ENCODE measurements around the gene LYZ.
A peak's percentile ranks its signal among the peaks of the same experiment; 100 is the strongest.

The LYZ gene

DNA sequence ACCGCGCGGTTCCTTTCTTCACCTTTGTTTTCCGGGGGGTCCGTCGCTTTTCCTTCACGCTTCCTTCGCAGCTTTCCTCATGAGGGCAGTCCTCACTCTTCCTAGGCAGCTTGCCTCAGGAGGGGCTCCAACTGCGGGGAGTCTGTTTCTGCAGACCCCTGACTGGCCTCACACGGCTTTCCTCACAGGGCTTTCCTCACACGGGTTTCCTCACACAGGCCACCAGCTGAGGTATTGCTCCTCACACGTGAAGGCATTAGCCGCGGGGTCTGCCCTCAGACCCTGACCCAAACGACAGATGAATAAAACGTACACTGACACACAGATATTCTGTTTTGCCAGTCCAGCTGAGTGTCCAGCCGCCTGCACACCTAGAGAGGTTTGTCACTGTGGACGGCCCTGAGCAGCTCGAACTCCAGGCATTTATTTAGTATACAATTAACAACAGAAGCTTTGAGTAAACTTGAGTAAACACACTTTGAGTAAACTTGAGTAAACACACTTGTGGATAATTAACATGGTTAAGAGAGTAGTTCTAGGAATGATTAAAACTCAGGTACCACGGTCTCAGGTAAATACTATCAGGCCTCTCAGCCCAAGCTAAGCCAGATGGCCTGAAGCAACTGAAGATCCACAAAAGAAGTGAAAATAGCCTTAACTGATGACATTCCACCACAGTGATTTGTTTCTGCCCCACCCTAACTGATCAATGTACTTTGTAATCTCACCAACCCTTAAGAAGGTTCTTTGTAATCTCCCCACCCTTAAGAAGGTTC is 16.1 kb upstream of the LYZ start:
- H3K4me1 Mint-ChIP-seq (ENCODE audit: low read depth) = peaks cover 16% of the 10 kb centered on the region
- H3K9me3 Mint-ChIP-seq = no peaks in the 10 kb centered on the region
- peaks cover 26% of the 10 kb centered on the region for H3K27me3 Mint-ChIP-seq (ENCODE audit: low read depth)
- peak overlapping the region; percentile 72 for H3K4me3 Mint-ChIP-seq
- H3K27ac Mint-ChIP-seq = peak overlapping the region; percentile 47
- H3K36me3 Mint-ChIP-seq (ENCODE audit: low read depth) = no peaks in the 10 kb centered on the region

DNA sequence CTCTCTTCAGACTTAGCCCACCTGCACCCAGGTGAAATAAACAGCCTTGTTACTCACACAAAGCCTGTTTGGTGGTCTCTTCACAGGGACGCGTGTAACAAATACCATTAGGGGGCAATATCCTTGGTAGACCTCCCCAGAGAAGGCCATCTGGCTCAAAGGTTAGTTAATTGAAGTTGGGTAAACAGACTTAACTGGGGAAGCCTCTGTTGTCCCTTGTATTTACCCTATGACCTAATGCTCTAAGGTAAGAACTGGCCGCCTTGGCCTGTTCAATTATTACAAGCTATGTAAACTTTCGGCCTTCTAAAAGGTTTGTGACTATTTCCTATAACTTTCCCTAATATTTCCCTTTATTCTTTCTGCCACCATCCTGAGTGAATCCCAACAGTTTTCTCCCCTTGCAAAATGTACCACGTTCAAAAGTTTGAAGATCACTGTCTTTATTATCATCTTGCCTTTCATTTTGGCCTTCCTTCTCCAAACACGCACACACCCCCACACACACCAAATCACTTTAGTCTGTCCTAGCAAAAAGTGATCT is 15.3 kb upstream of the LYZ start:
- Mint-ChIP-seq H3K36me3 (ENCODE audit: low read depth) (no peaks in the 10 kb centered on the region), H3K27me3 (ENCODE audit: low read depth) (peaks cover 26% of the 10 kb centered on the region), H3K4me1 (ENCODE audit: low read depth) (peaks cover 16% of the 10 kb centered on the region), H3K9me3 (no peaks in the 10 kb centered on the region), H3K4me3 (no peak overlapping the region), H3K27ac (no peak overlapping the region)

DNA sequence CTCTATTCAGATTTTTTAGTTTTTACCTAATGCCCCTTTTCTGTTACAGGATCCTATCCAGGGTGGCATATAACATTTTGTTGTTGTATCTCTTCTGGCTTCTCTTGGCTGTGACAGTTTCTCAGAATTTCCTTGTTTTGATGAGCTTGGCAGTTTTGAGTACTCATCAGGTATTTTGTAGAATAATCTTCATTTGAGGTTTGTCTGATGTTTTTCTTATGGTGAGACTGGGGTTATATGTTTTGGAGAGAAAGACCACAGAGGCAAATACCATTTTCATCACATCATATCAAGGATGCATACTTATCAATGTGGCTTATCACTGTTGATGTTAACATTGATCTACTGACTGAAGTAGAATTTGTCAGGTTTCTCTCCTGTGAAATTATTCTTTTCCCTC is 14.0 kb upstream of the LYZ start:
- Mint-ChIP-seq H3K36me3 (ENCODE audit: low read depth) (no peaks in the 10 kb centered on the region), H3K9me3 (no peaks in the 10 kb centered on the region), H3K27ac (peak overlapping the region; percentile 67), H3K27me3 (ENCODE audit: low read depth) (peaks cover 21% of the 10 kb centered on the region), H3K4me3 (peak overlapping the region; percentile 36), H3K4me1 (ENCODE audit: low read depth) (peaks cover 16% of the 10 kb centered on the region)

DNA sequence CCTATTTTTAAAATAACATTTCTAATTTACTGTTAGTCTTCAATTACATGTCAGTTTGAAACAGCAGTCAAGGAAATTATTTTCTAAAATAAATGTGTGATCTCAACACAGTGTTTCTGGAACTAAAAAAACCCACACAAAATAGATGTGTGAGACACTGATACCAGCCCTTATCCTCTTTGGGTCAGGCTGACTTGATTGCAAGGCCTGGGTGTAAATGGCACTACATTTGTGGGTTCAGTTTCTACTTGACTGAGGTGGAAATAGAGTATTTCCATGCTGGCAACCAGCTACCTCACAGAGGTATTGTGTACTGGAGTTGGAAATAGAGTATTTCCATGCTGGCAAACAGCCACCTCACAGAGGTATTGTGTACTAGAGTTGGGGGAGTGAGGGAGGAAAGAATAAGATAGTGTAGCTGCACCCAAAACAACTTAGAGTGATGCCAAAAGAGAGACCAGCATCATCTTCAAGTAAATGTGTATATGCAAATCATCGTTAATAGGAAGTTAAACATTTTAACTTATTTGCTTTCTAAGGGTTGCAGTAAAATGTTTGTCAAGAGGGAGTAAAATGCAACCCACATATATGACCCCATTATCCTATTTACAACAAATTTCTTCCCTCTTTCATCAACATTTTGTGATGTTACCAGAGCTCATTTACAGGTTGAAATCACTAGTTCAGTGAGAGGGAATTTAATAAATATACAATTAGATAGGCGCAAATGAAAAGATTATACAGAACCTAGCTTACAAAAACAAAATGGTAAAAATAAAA is 10.7 kb upstream of the LYZ start:
- H3K36me3 Mint-ChIP-seq (ENCODE audit: low read depth) = no peaks in the 10 kb centered on the region
- H3K27ac Mint-ChIP-seq = no peak overlapping the region
- H3K27me3 Mint-ChIP-seq (ENCODE audit: low read depth) = peaks cover 17% of the 10 kb centered on the region
- no peak overlapping the region for H3K4me3 Mint-ChIP-seq
- H3K4me1 Mint-ChIP-seq (ENCODE audit: low read depth) = peaks cover 8% of the 10 kb centered on the region
- no peaks in the 10 kb centered on the region for H3K9me3 Mint-ChIP-seq

DNA sequence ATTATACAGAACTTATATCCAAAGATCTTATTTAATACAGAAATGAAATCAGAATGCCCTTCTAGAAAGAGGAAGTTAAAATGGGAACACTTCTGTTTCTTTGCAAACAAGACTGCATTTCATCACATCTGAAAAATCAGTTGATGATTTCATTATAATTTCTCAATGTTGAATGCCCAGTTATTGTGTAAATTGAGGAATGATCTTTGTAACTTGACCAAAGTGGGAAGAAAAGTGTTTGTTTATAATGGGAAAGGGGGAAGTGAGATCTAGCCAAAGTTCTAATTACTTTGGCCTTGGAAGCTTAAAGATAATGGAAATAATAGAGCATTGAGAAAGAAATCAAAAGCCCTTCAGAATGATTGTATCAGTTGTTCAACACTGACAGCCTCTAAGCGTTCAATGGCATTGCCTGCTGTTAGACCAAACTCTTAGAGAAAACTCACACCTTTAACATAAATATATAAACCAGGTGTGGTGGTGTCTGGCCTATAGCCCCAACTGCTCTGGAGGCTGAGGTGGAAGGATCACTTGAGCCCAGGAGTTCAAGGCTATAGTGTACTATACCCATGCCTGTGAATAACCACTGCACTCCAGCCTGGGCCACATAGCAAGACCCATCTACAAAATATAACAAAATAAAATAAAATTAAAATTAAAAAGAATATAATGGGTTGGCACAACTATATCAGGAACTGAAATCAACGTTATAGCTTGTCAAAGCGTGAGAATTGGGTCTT is 9.9 kb upstream of the LYZ start:
- Mint-ChIP-seq H3K4me3 (no peak overlapping the region), H3K27me3 (ENCODE audit: low read depth) (peaks cover 19% of the 10 kb centered on the region), H3K4me1 (ENCODE audit: low read depth) (peaks cover 7% of the 10 kb centered on the region), H3K27ac (no peak overlapping the region), H3K9me3 (no peaks in the 10 kb centered on the region), H3K36me3 (ENCODE audit: low read depth) (no peaks in the 10 kb centered on the region)

DNA sequence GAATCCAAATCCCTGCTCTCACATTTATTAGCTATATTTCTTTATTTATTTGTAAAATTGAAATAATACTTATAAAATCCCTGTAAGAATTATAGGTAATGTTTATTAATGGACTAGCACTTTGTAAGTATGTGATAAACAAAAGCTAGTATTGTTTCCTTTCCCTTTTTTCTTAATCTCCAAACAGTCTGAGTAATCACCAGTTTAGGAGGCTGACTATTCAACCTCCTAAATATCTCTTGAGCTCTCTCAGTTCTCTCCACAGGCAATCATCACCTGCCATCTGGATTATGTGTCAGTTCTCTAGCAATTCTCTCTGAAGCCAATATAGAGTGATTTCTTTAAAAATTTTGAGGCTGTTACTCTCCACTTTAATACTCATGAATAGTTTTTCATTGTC is 9.2 kb upstream of the LYZ start:
- peaks cover 20% of the 10 kb centered on the region for H3K27me3 Mint-ChIP-seq (ENCODE audit: low read depth)
- H3K36me3 Mint-ChIP-seq (ENCODE audit: low read depth) = no peaks in the 10 kb centered on the region
- no peaks in the 10 kb centered on the region for H3K9me3 Mint-ChIP-seq
- H3K4me3 Mint-ChIP-seq = no peak overlapping the region
- H3K4me1 Mint-ChIP-seq (ENCODE audit: low read depth) = peaks cover 6% of the 10 kb centered on the region
- no peak overlapping the region for H3K27ac Mint-ChIP-seq

DNA sequence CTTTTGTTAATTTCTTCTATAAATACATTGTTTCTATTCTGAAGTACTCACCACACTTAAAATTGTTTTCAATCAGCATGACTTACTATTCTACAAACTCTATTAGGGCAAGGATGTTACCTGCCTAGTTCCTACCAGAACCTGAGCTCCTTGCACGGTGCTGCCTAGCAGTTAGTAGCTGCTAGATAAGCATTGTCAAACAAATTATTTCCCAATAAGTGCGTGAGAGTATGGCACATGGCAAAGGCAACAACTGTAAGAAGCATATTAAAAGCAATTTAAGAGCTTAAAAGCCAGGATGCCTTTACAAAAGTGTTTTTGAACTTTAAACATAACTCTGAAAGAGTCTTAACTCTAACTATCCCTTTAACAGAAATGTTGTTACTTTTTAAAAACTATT is 8.2 kb upstream of the LYZ start:
- peaks cover under 1% of the 10 kb centered on the region for H3K4me1 Mint-ChIP-seq (ENCODE audit: low read depth)
- peaks cover 13% of the 10 kb centered on the region for H3K27me3 Mint-ChIP-seq (ENCODE audit: low read depth)
- H3K9me3 Mint-ChIP-seq = no peaks in the 10 kb centered on the region
- no peak overlapping the region for H3K27ac Mint-ChIP-seq
- H3K36me3 Mint-ChIP-seq (ENCODE audit: low read depth) = no peaks in the 10 kb centered on the region
- no peak overlapping the region for H3K4me3 Mint-ChIP-seq

DNA sequence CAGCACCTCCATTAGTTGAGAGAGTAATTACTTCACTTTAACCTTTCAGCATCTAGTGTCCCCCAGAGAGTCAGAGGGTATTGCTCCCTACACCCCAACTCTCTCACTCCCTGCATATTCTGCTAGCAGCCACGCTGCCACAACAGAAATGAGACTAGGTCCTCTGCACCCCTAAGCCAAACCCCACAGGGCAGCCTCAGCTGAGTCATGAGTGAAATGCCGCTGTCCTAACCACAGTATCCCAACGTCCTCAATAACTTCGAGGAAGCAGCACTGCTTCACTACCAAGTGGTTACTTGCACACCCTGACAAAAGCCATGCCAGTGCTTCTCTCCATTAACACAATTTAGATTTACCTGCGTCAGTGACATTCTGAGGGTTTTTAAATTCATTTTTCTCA is 6.9 kb upstream of the LYZ start:
- H3K36me3 Mint-ChIP-seq (ENCODE audit: low read depth) = no peaks in the 10 kb centered on the region
- H3K4me3 Mint-ChIP-seq = no peak overlapping the region
- H3K9me3 Mint-ChIP-seq = no peaks in the 10 kb centered on the region
- no peak overlapping the region for H3K27ac Mint-ChIP-seq
- peaks cover 12% of the 10 kb centered on the region for H3K27me3 Mint-ChIP-seq (ENCODE audit: low read depth)
- no peaks in the 10 kb centered on the region for H3K4me1 Mint-ChIP-seq (ENCODE audit: low read depth)

DNA sequence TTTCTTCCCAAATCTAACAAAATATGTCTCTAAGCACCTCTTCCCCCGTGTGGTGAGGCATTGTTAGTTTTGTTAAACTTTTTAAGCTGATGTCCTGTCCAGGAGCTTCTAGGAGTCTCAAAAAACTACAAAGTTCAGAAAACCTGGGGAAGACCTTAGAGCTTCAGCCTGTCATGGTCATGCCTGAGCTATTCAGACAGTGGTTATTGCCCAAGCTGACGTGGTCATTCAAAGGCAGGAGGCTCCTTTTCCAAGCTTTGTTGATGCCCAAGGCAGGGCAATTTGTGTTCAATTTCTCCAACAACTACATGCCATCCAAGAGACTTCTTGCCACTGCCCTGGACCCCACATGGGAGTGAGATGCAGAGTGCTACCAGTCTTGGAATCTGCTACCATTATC is 5.8 kb upstream of the LYZ start:
- Mint-ChIP-seq H3K27ac (no peak overlapping the region), H3K27me3 (ENCODE audit: low read depth) (peaks cover 8% of the 10 kb centered on the region), H3K4me3 (no peak overlapping the region), H3K9me3 (no peaks in the 10 kb centered on the region), H3K36me3 (ENCODE audit: low read depth) (no peaks in the 10 kb centered on the region), H3K4me1 (ENCODE audit: low read depth) (no peaks in the 10 kb centered on the region)

DNA sequence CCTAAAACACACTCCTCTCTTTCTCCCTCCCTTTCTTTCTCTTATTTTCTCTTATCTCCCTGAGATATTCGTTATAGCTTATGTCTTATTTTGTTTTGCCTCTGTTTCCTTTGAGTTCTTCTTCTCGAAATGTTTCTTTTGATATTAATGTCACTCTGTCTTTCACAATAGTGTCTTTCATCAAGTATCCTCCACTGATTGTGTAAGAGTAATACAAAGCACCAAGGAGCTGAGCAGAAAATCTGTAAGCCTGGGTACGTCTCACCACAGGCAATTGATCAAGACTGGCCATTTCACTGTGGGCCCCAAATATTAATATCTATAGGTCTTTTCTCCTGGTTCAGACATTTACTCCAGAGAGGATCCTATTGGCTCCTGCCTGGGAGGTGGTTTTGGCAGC is 4.8 kb upstream of the LYZ start:
- no peaks in the 10 kb centered on the region for H3K9me3 Mint-ChIP-seq
- H3K36me3 Mint-ChIP-seq (ENCODE audit: low read depth) = no peaks in the 10 kb centered on the region
- H3K4me1 Mint-ChIP-seq (ENCODE audit: low read depth) = peaks cover 3% of the 10 kb centered on the region
- no peak overlapping the region for H3K27ac Mint-ChIP-seq
- no peak overlapping the region for H3K4me3 Mint-ChIP-seq
- H3K27me3 Mint-ChIP-seq (ENCODE audit: low read depth) = peaks cover 10% of the 10 kb centered on the region

DNA sequence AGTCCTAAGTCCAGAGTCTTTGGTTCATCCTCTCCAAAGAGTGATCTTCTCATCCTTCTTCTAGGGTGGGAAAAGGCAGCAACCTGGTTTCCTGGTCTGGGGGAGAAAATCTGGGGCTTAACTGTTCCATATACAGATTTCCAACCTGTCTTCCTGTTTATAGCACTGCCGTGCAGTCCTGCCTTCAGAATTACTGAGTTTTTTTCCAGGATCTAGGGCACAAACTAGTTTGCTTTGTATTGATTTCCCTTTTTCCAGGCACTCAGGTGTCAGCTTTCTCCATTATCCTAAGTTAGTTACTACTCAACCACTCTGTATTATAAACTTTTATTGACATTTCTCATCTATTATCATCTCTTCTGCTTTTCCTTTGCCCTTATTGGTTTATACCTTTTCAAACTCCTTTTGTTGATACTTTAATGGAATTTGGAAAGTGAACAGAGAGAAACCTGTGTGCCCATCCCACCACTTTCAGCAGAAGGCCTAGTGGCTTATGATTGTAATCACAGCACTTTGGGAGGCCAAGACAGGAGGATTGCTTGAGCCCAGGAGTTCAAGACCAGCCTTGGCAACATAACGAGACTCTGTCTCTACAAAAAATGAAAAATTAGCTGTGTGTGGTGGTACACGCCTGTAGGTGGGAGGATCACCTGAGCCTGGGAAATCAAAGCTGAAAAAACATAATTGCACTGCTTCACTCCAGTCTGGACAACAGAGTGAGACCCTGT is 4.1 kb upstream of the LYZ start:
- H3K4me3 Mint-ChIP-seq = no peak overlapping the region
- no peaks in the 10 kb centered on the region for H3K9me3 Mint-ChIP-seq
- H3K27ac Mint-ChIP-seq = no peak overlapping the region
- peaks cover 11% of the 10 kb centered on the region for H3K27me3 Mint-ChIP-seq (ENCODE audit: low read depth)
- H3K4me1 Mint-ChIP-seq (ENCODE audit: low read depth) = peaks cover 3% of the 10 kb centered on the region
- no peaks in the 10 kb centered on the region for H3K36me3 Mint-ChIP-seq (ENCODE audit: low read depth)

DNA sequence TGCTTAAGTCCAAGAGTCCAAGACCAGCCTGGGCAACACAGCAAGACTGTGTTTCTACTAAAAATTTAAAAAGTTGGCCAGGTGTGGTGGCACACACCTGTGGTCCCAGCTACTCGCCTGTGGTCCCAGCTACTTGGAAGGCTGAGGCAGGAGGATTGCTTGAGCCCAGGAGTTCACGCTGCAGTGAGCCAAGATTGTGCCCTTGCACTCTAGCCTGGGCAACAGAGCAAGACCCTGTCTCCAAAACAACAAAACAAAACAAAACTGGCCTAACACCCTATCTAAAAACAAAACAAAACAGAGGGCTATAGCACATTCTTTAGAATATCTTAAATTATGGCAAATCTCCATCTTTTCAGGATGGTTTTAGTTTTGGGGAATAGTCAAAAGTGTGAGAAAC is 3.1 kb upstream of the LYZ start:
- Mint-ChIP-seq H3K27me3 (ENCODE audit: low read depth) (peaks cover 11% of the 10 kb centered on the region), H3K36me3 (ENCODE audit: low read depth) (no peaks in the 10 kb centered on the region), H3K9me3 (no peaks in the 10 kb centered on the region), H3K4me3 (no peak overlapping the region), H3K4me1 (ENCODE audit: low read depth) (peaks cover 3% of the 10 kb centered on the region), H3K27ac (no peak overlapping the region)

DNA sequence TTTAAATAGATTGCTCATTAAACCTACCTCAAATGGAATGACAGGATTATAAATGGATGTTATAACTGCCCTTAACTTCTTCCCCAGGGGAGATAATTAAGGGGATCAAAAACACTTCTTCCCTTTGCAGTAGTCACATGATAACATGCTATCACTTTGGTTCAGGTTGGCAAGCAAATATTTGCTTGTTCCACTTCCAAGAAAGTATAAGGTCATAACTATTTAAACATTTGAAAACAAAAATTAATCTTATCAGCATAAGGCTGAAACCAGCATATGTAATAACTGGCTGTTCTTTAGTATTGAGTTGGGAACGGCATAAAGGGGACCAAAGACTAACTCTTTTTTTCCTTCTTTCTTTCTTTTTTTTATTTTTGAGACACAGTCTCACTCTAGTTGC is 2.4 kb upstream of the LYZ start:
- H3K27me3 Mint-ChIP-seq (ENCODE audit: low read depth) = peaks cover 11% of the 10 kb centered on the region
- H3K9me3 Mint-ChIP-seq = no peaks in the 10 kb centered on the region
- H3K27ac Mint-ChIP-seq = no peak overlapping the region

DNA sequence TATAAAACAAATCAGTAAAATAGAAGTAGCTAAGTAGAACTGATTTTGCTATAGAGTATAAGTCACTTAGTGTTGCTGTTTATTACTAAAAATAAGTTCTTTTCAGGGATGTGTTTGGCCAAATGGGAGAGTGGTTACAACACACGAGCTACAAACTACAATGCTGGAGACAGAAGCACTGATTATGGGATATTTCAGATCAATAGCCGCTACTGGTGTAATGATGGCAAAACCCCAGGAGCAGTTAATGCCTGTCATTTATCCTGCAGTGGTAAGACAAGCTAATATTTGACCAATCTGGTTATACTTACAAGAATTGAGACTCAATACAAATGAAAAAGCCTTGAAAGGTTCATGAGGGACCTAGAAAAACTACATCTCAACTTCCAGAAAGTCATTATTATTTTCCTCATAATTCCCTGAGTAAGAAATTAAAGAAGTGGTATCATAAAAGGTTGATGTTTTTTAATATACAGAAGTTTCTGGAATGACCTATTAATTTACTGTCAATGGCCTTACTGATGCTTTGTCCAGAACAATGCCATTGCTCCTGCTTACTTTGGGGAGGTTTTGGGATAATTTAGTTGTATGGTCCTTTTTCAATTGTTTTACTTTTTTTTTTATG is 1.9 kb downstream of the LYZ start:
- Mint-ChIP-seq H3K27ac (no peak overlapping the region), H3K4me1 (ENCODE audit: low read depth) (peaks cover 3% of the 10 kb centered on the region), H3K36me3 (ENCODE audit: low read depth) (no peaks in the 10 kb centered on the region), H3K4me3 (no peak overlapping the region), H3K27me3 (ENCODE audit: low read depth) (peaks cover 20% of the 10 kb centered on the region), H3K9me3 (no peaks in the 10 kb centered on the region)

More for the DNA sequence above, 2.4 kb upstream of the LYZ start:
- no peaks in the 10 kb centered on the region for H3K36me3 Mint-ChIP-seq (ENCODE audit: low read depth)
- peaks cover 3% of the 10 kb centered on the region for H3K4me1 Mint-ChIP-seq (ENCODE audit: low read depth)
- no peak overlapping the region for H3K4me3 Mint-ChIP-seq

Measured in T-helper 1 cell treated with Interleukin-12 subunit alpha and Interleukin-12 subunit beta and Interleukin-4 antibody, amounts not matched to agents 30 μg/mL and 1 μg/mL, for 36 hours (primary cell).